GM03348 (cell line): ENCODE results near the gene IMP3.
"Not testable (repeated sequence)": the region's sequence is repeated elsewhere in the genome, so short reads cannot be mapped to it uniquely, and the experiment has no call there.

Experiments used
- DNase-seq: peaks from one replicate; pipeline ENCODE4 v3.0.0; 2012; ENCODE audit warnings: low spot score

IMP3 gene

DNA sequence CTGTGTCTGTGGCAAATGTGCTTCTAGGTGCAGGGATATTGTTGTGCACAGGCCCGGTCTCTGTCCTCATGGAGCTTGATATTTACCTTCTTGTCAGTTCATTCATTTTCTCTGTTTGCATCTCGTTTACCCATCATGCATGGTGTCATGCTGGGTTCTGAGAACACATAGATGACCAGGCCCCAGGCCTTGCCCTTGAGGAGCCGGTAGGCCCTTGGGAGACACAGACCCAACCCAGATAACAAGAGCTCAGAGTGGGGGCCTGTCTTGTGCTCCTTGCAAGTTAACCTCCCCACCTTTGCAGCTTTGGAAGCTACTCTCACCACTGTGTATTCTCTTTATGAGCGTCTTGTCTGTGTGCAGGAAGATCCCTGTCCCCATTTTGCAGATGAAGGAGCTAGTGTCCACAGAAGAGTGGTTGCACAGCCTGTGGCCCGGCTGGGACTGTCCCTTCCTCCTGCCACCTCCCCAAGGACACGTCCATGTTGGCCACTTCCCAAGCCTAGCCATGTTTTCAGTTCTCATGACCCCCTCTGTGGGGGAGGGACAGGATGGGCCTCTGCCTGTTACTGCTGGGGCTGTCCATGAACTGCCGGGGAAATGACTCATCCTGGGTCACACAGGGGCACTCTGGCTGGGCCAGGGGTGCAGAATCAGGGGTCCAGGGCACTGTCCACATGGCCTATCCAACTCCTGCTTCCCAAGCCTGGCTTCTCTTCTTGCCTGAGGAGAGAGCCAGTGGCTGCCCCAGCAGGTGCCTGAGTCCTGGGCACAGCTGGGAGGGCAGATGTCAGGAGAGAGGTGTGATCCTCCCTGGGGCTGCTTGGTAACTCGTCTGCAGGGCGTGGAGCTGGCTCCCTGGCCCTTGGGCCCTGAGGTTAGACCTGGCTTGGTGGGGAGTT, 11.1 kb upstream of the IMP3 start:
- DNase-seq = no peak

DNA sequence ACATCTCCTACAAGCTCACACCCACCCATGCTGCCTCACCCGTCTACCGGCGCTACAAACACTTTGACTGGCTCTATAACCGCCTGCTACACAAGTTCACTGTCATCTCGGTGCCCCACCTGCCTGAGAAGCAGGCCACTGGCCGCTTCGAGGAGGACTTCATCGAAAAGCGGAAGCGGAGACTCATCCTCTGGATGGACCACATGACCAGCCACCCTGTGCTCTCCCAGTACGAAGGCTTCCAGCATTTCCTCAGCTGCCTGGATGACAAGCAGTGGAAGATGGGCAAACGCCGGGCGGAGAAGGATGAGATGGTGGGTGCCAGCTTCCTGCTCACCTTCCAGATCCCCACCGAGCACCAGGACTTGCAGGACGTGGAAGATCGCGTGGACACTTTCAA, 9.8 kb upstream of the IMP3 start:
- DNase-seq = no peak

- no peak for DNase-seq
Measured at GRCh38 chr15:75649045-75649761, 9.2 kb upstream of the IMP3 start.

GRCh38 chr15:75648156-75649000, 8.4 kb upstream of the IMP3 start:
- peak; percentile 66 for DNase-seq

DNA sequence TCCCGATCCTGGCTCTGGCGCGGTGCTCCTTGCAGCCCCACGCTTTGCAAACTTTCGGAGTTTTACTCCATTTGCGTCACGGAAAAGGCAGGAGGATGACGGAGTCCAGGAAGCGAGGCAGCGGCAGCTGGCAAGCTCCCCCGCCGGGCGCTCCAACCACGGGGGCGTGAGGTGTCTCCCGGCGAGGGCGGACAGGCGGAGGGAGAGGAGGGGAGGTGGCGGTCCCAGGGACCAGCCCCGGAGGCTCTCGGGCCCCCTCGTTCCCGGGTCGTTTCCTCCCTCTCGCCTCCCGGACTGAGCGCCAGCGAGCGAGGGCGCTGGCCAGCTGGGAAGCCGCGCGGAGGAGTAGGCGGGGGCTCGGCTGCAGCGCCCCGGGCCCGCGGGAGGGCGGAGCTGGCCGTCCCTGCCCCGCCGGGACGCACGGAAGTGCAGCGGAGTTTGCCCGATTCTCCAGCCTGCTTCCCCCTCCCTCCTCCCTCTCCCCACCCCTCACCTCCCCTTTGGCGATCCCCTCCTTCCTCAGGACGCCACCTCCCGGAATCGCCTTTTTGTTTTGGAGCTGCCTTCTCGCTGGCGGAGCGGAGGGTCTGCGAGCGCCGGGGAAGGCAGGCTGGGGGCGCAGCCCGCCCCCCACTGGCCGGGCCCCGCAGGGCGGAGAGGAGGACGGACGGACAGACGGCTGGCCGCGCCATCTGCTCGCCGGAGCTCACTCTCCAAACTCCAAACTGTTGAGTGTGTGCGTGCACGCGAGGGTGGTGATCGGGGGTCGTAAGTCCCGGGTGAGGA, 7.5 kb upstream of the IMP3 start, which contains the start of gene SNX33:
SNX33 (plus strand) TSS at position 543 of the 786 bp plus-strand sequence. CDS start 1,191 bp downstream, outside the sequence.
- DNase-seq = peak; percentile 92

GRCh38 chr15:75646944-75647364, 6.9 kb upstream of the IMP3 start:
- DNase-seq = no peak

DNA sequence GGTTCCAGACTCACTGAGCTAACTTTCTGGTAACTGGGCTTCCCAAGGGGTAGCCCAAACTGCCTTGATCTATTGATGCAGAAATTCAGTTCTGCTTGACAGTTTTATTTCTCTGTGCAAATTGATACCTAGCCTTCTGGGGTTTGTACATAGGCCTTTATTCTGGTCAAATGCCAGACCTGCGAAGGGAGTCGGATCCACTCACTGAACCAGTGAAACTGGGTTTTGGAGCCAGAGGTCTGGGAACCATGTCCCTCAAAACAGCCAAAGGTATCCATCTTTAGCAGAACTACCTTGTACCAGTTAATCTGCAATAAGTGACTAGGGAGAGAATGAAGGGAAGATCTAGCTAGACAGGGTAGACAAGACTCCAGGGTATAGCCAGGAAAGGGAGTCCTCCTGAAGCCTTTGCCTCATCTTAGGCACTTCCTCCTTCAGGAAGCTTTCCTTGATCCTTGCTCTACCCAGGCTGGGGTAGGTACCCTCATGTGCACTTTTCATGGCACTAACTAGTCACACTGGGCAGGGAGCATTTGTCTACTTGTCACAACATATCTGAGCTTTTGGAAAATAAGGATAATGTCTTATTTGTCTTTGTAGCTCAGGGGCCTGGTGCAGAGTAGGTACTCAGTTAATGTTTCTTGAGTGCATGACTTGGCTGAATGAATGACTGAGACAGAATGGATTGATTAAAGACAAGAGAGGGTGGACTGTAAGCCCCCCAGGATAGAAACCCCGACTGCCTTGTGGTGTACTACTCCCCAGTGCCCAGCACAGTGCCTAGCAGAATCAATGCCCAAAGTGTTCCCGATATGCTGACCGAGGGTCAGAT, 6.3 kb upstream of the IMP3 start:
- DNase-seq = no peak

GRCh38 chr15:75644376-75644775, 4.4 kb upstream of the IMP3 start:
- DNase-seq = no peak

GRCh38 chr15:75641603-75642002, 1.6 kb upstream of the IMP3 start:
- no peak for DNase-seq

- DNase-seq = no peak
Measured at GRCh38 chr15:75641179-75641503, 1.1 kb upstream of the IMP3 start.

GRCh38 chr15:75640483-75641178, 607 bp upstream of the IMP3 start:
- no peak for DNase-seq

DNA sequence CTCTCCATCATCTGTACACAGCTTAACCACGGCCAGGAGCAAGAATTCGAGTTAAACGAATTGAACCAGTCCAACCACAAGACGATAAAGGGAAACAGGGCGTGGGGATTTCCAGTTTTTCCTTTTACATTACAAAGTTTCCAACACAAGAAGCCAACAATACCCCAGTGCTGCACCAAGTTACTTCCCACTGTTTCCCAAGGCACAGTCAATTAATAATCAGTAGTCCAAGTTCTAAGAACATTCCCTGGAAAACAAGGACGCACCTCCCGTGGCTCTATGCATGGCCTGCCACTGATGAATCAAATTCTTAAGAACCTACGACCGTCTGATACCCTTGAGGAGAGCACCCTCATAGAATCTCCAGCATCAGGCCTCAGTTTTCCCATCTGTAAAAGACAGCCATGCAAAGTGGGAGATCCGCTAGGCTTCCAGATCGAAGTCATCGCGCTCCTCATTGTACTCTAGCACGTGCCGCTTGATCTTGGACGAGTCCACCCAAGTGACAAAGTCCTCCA, 774 bp downstream of the IMP3 start:
- no peak for DNase-seq

GRCh38 chr15:75637245-75638009, 2.6 kb downstream of the IMP3 start:
- no peak for DNase-seq

DNA sequence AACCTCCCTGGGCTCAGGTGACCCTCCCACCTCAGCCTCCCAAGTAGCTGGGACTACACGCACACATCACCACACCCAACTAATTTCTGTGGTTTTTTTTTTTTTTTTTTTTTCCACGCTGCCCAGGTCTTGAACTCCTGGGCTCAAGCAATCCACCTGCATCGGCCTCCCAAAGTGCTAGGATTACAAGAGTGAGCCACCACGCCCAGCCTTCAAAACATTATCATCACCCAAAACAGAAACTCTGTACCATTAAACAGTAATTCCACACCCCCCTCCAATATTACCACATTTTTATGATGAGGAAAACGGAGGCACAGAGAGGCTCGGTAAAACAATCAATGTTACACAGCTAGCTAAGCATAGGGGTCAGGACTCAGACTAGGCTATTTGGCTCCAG, 4.0 kb downstream of the IMP3 start:
- DNase-seq = no peak

GRCh38 chr15:75633922-75634321, 6.1 kb downstream of the IMP3 start:
- not testable (repeated sequence) for DNase-seq

DNA sequence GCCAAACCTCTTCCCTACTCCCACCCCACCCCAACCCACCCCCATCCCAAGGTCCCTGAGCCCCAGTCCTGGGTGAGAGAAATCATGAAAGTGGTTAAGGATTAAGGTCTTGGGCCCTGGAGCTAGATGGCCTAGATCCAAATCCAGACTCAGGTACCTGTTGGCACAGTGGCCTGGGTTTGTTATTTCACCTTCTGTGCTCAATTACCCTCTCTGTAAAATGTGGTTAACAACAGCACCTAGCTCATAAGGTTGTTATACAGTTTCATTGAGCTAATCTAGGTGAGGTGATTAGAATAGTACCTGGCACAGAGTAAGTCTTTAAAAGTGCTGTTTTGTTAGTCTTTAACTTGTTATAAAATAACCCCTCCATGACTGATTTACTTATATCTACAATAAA, 8.1 kb downstream of the IMP3 start:
- DNase-seq = no peak

- DNase-seq = peak; percentile 96
Measured at GRCh38 chr15:75625542-75626347, 14.3 kb downstream of the IMP3 start, which contains the start of gene SNUPN. Gene SNUPN, minus strand, starts transcription at chr15:75625725. Its CDS starts 4,674 bp downstream, at chr15:75621051.

DNA sequence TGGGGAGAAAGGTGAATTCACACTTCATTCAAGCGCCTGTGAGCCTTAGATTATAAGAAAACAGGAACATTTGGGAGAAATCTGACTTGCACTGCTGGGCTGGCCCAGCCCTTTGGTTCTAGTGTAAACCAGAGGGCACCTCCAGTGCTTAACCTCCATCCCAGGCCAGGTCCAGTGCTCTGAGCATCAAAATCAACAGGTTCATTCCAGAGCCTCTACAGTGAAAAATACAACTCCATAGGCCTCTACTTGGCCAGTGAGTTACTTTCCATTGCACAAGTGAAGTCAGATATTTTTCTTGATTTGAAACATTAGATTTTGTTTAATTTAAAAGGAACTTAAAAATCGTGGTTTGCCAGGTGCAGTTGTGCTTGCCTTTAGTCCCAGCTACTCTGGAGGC, 17.5 kb downstream of the IMP3 start:
- DNase-seq = no peak
